ENCODE data around the gene CHRNA4.

DNA sequence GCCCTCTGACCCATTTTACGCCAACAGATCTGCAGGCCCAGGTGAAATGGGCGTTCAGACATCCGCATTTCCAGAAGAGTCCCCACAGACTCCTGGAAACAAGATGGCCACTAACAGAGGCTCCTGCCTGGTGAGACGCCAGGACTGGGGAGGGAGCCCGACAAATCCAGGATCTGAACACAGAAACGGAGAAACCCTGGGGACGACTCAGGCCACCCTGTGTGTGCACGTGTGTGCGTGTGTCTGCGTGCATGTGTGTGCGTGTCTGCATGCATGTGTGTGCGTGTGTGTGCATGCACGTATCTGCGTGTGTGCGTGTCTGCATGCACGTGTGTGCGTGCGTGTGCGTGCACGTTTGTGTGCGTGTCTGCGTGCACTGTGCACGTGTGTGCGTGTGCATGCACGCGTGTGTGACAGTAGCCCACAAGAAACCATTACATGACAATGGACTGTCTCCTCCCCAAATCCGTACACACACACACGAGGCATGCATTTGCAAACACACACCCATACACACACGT lies 24.9 kb downstream of the CHRNA4 start:
- TF ChIP-seq NR3C1 (CRISPR knock-in tag; IDR thresholded peaks at IDR 0.05) (no peak), CREB1 (IDR thresholded peaks at IDR 0.05) (no peak), CREB1 (CRISPR knock-in tag; IDR thresholded peaks at IDR 0.05) (no peak), SIN3A (IDR thresholded peaks at IDR 0.05; ENCODE audit: borderline replicate concordance, low read depth, low read length) (no peak), IKZF4 (CRISPR knock-in tag; IDR thresholded peaks at IDR 0.05; ENCODE audit: borderline replicate concordance, low read depth, not compliant biosample characterization) (no peak), RFX1 (IDR thresholded peaks at IDR 0.05) (no peak), ZNF331 (CRISPR knock-in tag; IDR thresholded peaks at IDR 0.05) (no peak), SETDB1 (CRISPR knock-in tag; IDR thresholded peaks at IDR 0.05; ENCODE audit: borderline replicate concordance) (no peak)
- TF ChIP-seq, protein P1, sequence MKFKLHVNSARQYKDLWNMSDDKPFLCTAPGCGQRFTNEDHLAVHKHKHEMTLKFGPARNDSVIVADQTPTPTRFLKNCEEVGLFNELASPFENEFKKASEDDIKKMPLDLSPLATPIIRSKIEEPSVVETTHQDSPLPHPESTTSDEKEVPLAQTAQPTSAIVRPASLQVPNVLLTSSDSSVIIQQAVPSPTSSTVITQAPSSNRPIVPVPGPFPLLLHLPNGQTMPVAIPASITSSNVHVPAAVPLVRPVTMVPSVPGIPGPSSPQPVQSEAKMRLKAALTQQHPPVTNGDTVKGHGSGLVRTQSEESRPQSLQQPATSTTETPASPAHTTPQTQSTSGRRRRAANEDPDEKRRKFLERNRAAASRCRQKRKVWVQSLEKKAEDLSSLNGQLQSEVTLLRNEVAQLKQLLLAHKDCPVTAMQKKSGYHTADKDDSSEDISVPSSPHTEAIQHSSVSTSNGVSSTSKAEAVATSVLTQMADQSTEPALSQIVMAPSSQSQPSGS (CRISPR knock-in tag; IDR thresholded peaks at IDR 0.05) = no peak
- TF ChIP-seq, protein P2, sequence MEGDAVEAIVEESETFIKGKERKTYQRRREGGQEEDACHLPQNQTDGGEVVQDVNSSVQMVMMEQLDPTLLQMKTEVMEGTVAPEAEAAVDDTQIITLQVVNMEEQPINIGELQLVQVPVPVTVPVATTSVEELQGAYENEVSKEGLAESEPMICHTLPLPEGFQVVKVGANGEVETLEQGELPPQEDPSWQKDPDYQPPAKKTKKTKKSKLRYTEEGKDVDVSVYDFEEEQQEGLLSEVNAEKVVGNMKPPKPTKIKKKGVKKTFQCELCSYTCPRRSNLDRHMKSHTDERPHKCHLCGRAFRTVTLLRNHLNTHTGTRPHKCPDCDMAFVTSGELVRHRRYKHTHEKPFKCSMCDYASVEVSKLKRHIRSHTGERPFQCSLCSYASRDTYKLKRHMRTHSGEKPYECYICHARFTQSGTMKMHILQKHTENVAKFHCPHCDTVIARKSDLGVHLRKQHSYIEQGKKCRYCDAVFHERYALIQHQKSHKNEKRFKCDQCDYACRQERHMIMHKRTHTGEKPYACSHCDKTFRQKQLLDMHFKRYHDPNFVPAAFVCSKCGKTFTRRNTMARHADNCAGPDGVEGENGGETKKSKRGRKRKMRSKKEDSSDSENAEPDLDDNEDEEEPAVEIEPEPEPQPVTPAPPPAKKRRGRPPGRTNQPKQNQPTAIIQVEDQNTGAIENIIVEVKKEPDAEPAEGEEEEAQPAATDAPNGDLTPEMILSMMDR (CRISPR knock-in tag; IDR thresholded peaks at IDR 0.05) = no peak
